ENCODE results near the gene SLC35D2. TPM values are rescaled to one million over a fixed set of nuclear protein-coding genes. Genes with fewer than 3 reads are reported as not detected.

The SLC35D2 gene
- total and polyA plus RNA-seq, 4 experiments from 2014 or later = 25.3 to 30.5 (median 30.0) TPM

DNA sequence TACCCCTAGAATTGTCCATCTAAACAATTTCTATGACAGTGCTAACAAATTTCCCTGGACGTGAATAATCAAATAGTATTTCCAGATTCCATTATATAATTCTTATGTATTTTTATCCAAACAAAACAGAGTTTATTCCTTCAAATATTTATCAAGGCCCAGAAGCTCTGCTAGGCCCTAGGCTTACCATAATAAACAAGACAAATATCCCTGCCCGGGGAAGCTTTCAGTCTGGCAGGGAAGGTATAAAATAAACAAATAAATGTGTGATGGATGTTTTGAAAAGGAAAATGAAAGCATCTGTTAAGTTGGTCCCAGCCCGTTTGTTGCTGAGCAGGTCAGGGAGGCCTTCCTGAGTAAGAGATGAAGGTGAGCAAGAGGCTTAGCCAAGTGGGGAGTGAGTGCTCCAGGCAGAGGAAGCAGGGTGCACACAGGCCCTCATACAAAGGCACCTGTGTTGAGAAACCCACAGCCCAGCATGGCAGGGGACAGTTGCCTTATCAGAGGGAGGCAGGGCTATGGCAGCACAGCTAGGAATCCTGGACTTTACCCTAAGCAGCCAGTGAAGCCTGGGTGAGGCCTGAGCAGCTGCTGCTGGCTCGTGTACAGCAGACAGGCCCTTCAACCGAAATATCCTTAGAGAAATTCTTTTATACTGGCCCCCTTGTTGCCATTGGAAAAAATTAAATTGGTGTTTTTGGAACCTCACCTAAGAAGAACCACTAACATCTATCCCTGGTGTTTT is 7.7 kb upstream of the SLC35D2 start:
- CTCF ChIA-PET (ENCODE audit: partially characterized antibody) = interaction anchor here (1.7 kb wide), 2 partner anchors 9 to 19 kb away, joined by 5 to 6 read pairs; no protein-coding TSS in a partner anchor

GRCh38 chr9:96388144-96388543 is 4.6 kb upstream of the SLC35D2 start:
- Histone ChIP-seq H3K4me1 (ENCODE audit: insufficient read depth, low read length) (peaks cover 20% of the 10 kb centered on the region), H3K27ac (ENCODE audit: low read depth, low read length) (no peak overlapping the region), H3K9me3 (ENCODE audit: control insufficient read depth in 1 of 2, low read length in 2 of 2) (no peaks in the 10 kb centered on the region), H3K36me3 (ENCODE audit: insufficient read depth, low read length) (no peaks in the 10 kb centered on the region), H3K27me3 (ENCODE audit: insufficient read depth, low read length) (no peaks in the 10 kb centered on the region), H3K4me3 (ENCODE audit: low read length in 2 of 2) (no peak overlapping the region)
- Mint-ChIP-seq H3K9me3 (no peaks in the 10 kb centered on the region), H3K27ac (no peak overlapping the region), H3K4me1 (peaks cover 10 to 24% (median 16%) of the 10 kb centered on the region in 4 donors), H3K4me3 (no peak overlapping the region), H3K36me3 (peaks cover 19 to 25% of the 10 kb centered on the region in 2 donors), H3K27me3 (no peaks in the 10 kb centered on the region)
- intact Hi-C loops (cut with micrococcal nuclease) = no loop called here
- DNase-seq = no peak
- POLR2A ChIA-PET (ENCODE audit: partially characterized antibody) = interaction anchor here (0.7 to 2.9 kb wide), 2 partner anchors 11 to 179 kb away, joined by 3 to 10 read pairs; no protein-coding TSS in a partner anchor
- CTCF ChIA-PET (ENCODE audit: partially characterized antibody) = interaction anchor here (0.8 kb wide), 1 partner anchor 8 kb away, joined by 3 read pairs; no protein-coding TSS in a partner anchor

More for the DNA sequence above, 7.7 kb upstream of the SLC35D2 start:
- Histone ChIP-seq H3K9me3 (ENCODE audit: control insufficient read depth in 1 of 2, low read length in 2 of 2) (no peaks in the 10 kb centered on the region), H3K27me3 (ENCODE audit: insufficient read depth, low read length) (no peaks in the 10 kb centered on the region), H3K36me3 (ENCODE audit: insufficient read depth, low read length) (no peaks in the 10 kb centered on the region), H3K4me1 (ENCODE audit: insufficient read depth, low read length) (peaks cover 15% of the 10 kb centered on the region), H3K27ac (ENCODE audit: low read depth, low read length) (peak overlapping the region; percentile 16), H3K4me3 (ENCODE audit: low read length in 2 of 2) (no peak overlapping the region)
- Mint-ChIP-seq H3K4me3 (peak overlapping the region in 2 of 8 donors; percentile 48 to 61), H3K36me3 (peaks cover 19 to 24% of the 10 kb centered on the region in 2 donors), H3K9me3 (peaks cover 0 to 1% (median 0%) of the 10 kb centered on the region in 8 donors), H3K27ac (peak overlapping the region; percentile 66 to 85 (median 79)), H3K4me1 (peaks cover 5 to 8% (median 8%) of the 10 kb centered on the region in 4 donors), H3K27me3 (no peaks in the 10 kb centered on the region)
- POLR2A ChIA-PET (ENCODE audit: partially characterized antibody) = interaction anchor here (0.7 to 1.0 kb wide), 4 partner anchors 8 to 175 kb away, joined by 3 to 5 read pairs (median 4); partner anchors contain the start of gene SLC35D2
- intact Hi-C loops (cut with micrococcal nuclease) = no loop called here
- no peak for DNase-seq

DNA sequence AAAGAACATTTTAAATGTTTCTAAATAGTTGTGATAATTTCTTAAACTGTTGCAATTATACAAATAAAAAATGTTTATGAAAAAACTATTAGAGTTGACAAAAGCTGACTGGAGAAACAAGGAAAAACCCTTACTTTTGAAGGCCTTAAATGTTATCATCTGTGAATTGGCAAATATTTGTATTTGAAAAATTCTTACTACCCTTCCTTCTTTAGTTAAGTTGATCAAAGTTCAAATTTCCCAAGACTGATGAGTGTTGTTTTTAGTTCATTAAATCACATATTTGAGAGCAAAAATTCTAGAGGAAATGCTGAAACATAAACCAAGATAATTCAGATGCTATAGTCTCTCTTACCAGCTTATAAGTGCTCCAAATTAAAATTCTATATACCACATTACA is 2.6 kb upstream of the SLC35D2 start:
- no peak for DNase-seq

GRCh38 chr9:96382839-96383164 is 709 bp downstream of the SLC35D2 start:
- ChIA-PET CTCF (ENCODE audit: partially characterized antibody) (interaction anchor here (0.7 to 2.0 kb wide), 7 partner anchors 8 to 269 kb away, joined by 3 to 6 read pairs (median 5); no protein-coding TSS in a partner anchor), POLR2A (ENCODE audit: partially characterized antibody) (interaction anchor here (0.6 to 5.1 kb wide), 8 partner anchors 9 to 1057 kb away, joined by 3 to 30 read pairs (median 5); partner anchors contain the start of genes HABP4 and ZNF367)
- Histone ChIP-seq H3K27me3 (ENCODE audit: insufficient read depth, low read length) (no peaks in the 10 kb centered on the region), H3K9me3 (ENCODE audit: control insufficient read depth in 1 of 2, low read length in 2 of 2) (no peaks in the 10 kb centered on the region), H3K4me1 (ENCODE audit: insufficient read depth, low read length) (peaks cover 27% of the 10 kb centered on the region), H3K27ac (ENCODE audit: low read depth, low read length) (peak overlapping the region; percentile 65), H3K4me3 (ENCODE audit: low read length in 2 of 2) (peak overlapping the region; percentile 61 to 71), H3K36me3 (ENCODE audit: insufficient read depth, low read length) (no peaks in the 10 kb centered on the region)
- Mint-ChIP-seq H3K27me3 (no peaks in the 10 kb centered on the region), H3K4me3 (peak overlapping the region; percentile 84 to 91 (median 87)), H3K27ac (peak overlapping the region in 6 of 7 donors; percentile 69 to 91 (median 80)), H3K9me3 (no peaks in the 10 kb centered on the region), H3K4me1 (peaks cover 27 to 49% (median 36%) of the 10 kb centered on the region in 4 donors), H3K36me3 (peaks cover 13 to 17% of the 10 kb centered on the region in 2 donors)
- intact Hi-C loops (cut with micrococcal nuclease) = loop anchor here (1.0 to 2.0 kb wide), 2 partner anchors 36 to 68 kb away; partner anchors contain the start of gene ZNF367
- no peak for DNase-seq

More for the DNA sequence above, 2.6 kb upstream of the SLC35D2 start:
- peak overlapping the region in 3 of 7 donors; percentile 55 to 78 (median 70) for H3K27ac Mint-ChIP-seq
- H3K9me3 Mint-ChIP-seq = no peaks in the 10 kb centered on the region
- no peak overlapping the region for H3K4me3 Mint-ChIP-seq
- Histone ChIP-seq H3K27ac (ENCODE audit: low read depth, low read length) (no peak overlapping the region), H3K36me3 (ENCODE audit: insufficient read depth, low read length) (no peaks in the 10 kb centered on the region), H3K27me3 (ENCODE audit: insufficient read depth, low read length) (no peaks in the 10 kb centered on the region), H3K4me1 (ENCODE audit: insufficient read depth, low read length) (peaks cover 34% of the 10 kb centered on the region), H3K9me3 (ENCODE audit: control insufficient read depth in 1 of 2, low read length in 2 of 2) (no peaks in the 10 kb centered on the region), H3K4me3 (ENCODE audit: low read length in 2 of 2) (no peak overlapping the region)
- H3K36me3 Mint-ChIP-seq = peaks cover 15 to 19% of the 10 kb centered on the region in 2 donors
- POLR2A ChIA-PET (ENCODE audit: partially characterized antibody) = interaction anchor here (2.3 to 2.9 kb wide), 2 partner anchors 13 to 30 kb away, joined by 6 to 10 read pairs; no protein-coding TSS in a partner anchor
- peaks cover 22 to 38% (median 30%) of the 10 kb centered on the region in 4 donors for H3K4me1 Mint-ChIP-seq
- CTCF ChIA-PET (ENCODE audit: partially characterized antibody) = interaction anchor here (1.0 kb wide), 1 partner anchor 27 kb away, joined by 3 read pairs; no protein-coding TSS in a partner anchor
- intact Hi-C loops (cut with micrococcal nuclease) = no loop called here
- H3K27me3 Mint-ChIP-seq = no peaks in the 10 kb centered on the region

DNA sequence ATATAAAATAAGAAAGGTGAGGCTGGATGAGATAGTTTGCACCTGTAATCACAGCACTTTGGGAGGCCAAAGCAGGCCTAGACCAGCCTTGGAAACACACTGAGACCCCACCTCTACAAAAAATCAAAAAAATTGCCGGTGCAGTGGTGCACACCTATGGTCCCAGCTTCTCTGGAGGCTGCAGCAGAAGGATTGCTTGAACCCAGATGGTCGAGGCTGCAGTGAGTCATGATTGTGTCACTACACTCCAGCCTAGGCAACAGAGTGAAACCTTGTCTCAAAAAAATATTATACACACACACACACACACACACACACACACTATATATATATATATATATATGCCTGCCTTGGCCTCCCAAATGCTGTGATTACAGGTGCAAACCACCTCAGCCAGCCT is 1.3 kb downstream of the SLC35D2 start:
- peak overlapping the region in 5 of 8 donors; percentile 36 to 89 (median 84) for H3K4me3 Mint-ChIP-seq
- intact Hi-C loops (cut with micrococcal nuclease) = loop anchor here (2.0 kb wide), 1 partner anchor 37 kb away; the partner anchor contains the start of gene ZNF367
- ChIA-PET POLR2A (ENCODE audit: partially characterized antibody) (interaction anchor here (1.4 to 5.1 kb wide), 5 partner anchors 10 to 67 kb away, joined by 4 to 30 read pairs (median 14); partner anchors contain the start of genes HABP4 and ZNF367), CTCF (ENCODE audit: partially characterized antibody) (interaction anchor here (0.6 to 2.0 kb wide), 8 partner anchors 9 to 270 kb away, joined by 3 to 6 read pairs (median 4); partner anchors contain the start of gene HABP4)
- no peaks in the 10 kb centered on the region for H3K9me3 Mint-ChIP-seq
- Histone ChIP-seq H3K27me3 (ENCODE audit: insufficient read depth, low read length) (no peaks in the 10 kb centered on the region), H3K36me3 (ENCODE audit: insufficient read depth, low read length) (no peaks in the 10 kb centered on the region), H3K9me3 (ENCODE audit: control insufficient read depth in 1 of 2, low read length in 2 of 2) (no peaks in the 10 kb centered on the region), H3K27ac (ENCODE audit: low read depth, low read length) (no peak overlapping the region), H3K4me3 (ENCODE audit: low read length in 2 of 2) (peak overlapping the region in 1 of 2 donors; percentile 8), H3K4me1 (ENCODE audit: insufficient read depth, low read length) (peaks cover 27% of the 10 kb centered on the region)
- H3K36me3 Mint-ChIP-seq = peaks cover 13 to 22% of the 10 kb centered on the region in 2 donors
- DNase-seq = no peak
- peaks cover 33 to 55% (median 39%) of the 10 kb centered on the region in 4 donors for H3K4me1 Mint-ChIP-seq
- peak overlapping the region in 1 of 7 donors; percentile 69 for H3K27ac Mint-ChIP-seq
- no peaks in the 10 kb centered on the region for H3K27me3 Mint-ChIP-seq

DNA sequence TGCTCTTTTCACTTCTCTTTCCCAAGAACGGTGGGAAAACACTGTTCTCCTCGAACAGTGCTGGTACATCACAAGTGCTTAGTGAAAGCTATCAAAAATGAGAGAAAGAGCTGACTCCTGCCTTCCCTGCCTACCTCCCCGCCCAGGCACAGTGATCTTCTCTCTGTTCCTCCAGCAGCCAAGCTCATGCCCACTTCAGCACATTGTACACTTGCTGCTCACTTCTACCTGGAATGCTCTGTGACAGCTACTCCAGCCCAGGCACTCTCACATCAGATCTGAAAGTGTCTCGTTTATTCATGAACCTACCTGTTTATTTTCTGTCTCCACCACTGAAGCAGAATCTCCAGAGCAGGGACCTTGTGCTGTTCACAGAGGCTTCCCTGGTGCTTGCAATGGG is 1.8 kb downstream of the SLC35D2 start:
- no peaks in the 10 kb centered on the region for H3K36me3 ChIP-seq (ENCODE audit: insufficient read depth, low read length)
- intact Hi-C loops (cut with micrococcal nuclease) = loop anchor here (2.0 kb wide), 1 partner anchor 37 kb away; the partner anchor contains the start of gene ZNF367
- peaks cover 27% of the 10 kb centered on the region for H3K4me1 ChIP-seq (ENCODE audit: insufficient read depth, low read length)
- no peak for DNase-seq
- CTCF ChIA-PET (ENCODE audit: partially characterized antibody) = interaction anchor here (0.8 to 2.0 kb wide), 5 partner anchors 9 to 270 kb away, joined by 3 to 6 read pairs (median 5); partner anchors contain the start of gene HABP4
- H3K4me3 ChIP-seq (ENCODE audit: low read length in 2 of 2) = peak overlapping the region in 1 of 2 donors; percentile 8
- H3K27ac Mint-ChIP-seq = peak overlapping the region in 2 of 7 donors; percentile 5 to 78
- H3K27ac ChIP-seq (ENCODE audit: low read depth, low read length) = no peak overlapping the region
- H3K9me3 Mint-ChIP-seq = no peaks in the 10 kb centered on the region
- POLR2A ChIA-PET (ENCODE audit: partially characterized antibody) = interaction anchor here (1.4 to 5.1 kb wide), 4 partner anchors 18 to 68 kb away, joined by 9 to 30 read pairs (median 22); partner anchors contain the start of genes HABP4 and ZNF367
- no peaks in the 10 kb centered on the region for H3K9me3 ChIP-seq (ENCODE audit: control insufficient read depth in 1 of 2, low read length in 2 of 2)
- no peaks in the 10 kb centered on the region for H3K27me3 ChIP-seq (ENCODE audit: insufficient read depth, low read length)
- peaks cover 13 to 26% of the 10 kb centered on the region in 2 donors for H3K36me3 Mint-ChIP-seq
- H3K27me3 Mint-ChIP-seq = no peaks in the 10 kb centered on the region
- peak overlapping the region in 6 of 8 donors; percentile 1 to 69 (median 40) for H3K4me3 Mint-ChIP-seq
- peaks cover 33 to 56% (median 39%) of the 10 kb centered on the region in 4 donors for H3K4me1 Mint-ChIP-seq
